Dendritic cell treated with granulocyte-macrophage colony-stimulating factor and Interleukin-4, amounts not matched to agents 40 ng/mL and 50 ng/mL, for 4 days (primary cell): ENCODE measurements around the gene ANO4.

Experiments
- H3K27ac Mint-ChIP-seq: one replicate; pipeline ENCODE4 v1.8.0; 2022; ENCODE audit warnings: mild to moderate bottlenecking, mixed read lengths
- H3K27me3 Mint-ChIP-seq: one replicate; pipeline ENCODE4 v1.8.0; 2022; ENCODE audit warnings: mild to moderate bottlenecking, mixed read lengths
- H3K36me3 Mint-ChIP-seq: one replicate; pipeline ENCODE4 v1.8.0; 2022; ENCODE audit warnings: low read depth, mixed read lengths
- H3K4me1 Mint-ChIP-seq: one replicate; pipeline ENCODE4 v1.8.0; 2022; ENCODE audit warnings: low read depth, mixed read lengths
- H3K4me3 Mint-ChIP-seq: one replicate; pipeline ENCODE4 v1.8.0; 2022; ENCODE audit warnings: mild to moderate bottlenecking, moderate library complexity, mixed read lengths
- H3K9me3 Mint-ChIP-seq: one replicate; pipeline ENCODE4 v1.8.0; 2022; ENCODE audit warnings: mixed read lengths
- intact Hi-C: fragments of 100-400 bp; cut with micrococcal nuclease; formaldehyde crosslinking; loops from one replicate; pipeline ENCODE4 v1.15.0; 2022

The ANO4 gene

GRCh38 chr12:100954118-100954517 is 159.5 kb downstream of the ANO4 start:
- no peaks in the 10 kb centered on the region for H3K4me1 Mint-ChIP-seq
- no peaks in the 10 kb centered on the region for H3K36me3 Mint-ChIP-seq
- intact Hi-C loops: no loop called here
- no peak overlapping the region for H3K4me3 Mint-ChIP-seq
- no peaks in the 10 kb centered on the region for H3K9me3 Mint-ChIP-seq
- no peaks in the 10 kb centered on the region for H3K27me3 Mint-ChIP-seq
- H3K27ac Mint-ChIP-seq: no peak overlapping the region

DNA sequence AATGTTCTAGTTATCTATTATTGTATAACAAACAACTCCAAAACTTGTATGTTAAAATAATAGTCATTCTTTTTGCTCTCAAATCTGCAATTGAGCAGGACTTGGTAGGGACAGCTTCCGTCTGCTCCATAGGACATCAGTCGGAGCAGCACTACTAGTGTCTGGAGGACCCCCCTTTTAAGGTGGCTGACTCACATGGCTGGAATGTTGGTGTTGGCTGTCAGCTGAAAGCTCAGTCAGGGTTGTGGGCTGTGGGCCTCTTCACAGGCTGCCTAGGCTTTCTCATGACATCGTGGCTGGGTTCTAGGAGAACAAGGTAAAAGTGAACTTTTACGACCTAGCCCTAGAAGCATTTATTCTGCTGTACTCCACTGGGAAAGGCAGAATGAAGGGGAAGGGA is 160.6 kb downstream of the ANO4 start:
- H3K27ac Mint-ChIP-seq: no peak overlapping the region
- intact Hi-C loops: no loop called here
- H3K4me3 Mint-ChIP-seq: no peak overlapping the region
- H3K27me3 Mint-ChIP-seq: no peaks in the 10 kb centered on the region
- H3K36me3 Mint-ChIP-seq: no peaks in the 10 kb centered on the region
- no peaks in the 10 kb centered on the region for H3K9me3 Mint-ChIP-seq
- no peaks in the 10 kb centered on the region for H3K4me1 Mint-ChIP-seq

GRCh38 chr12:100956311-100956852 is 161.8 kb downstream of the ANO4 start:
- Mint-ChIP-seq H3K27ac (no peak overlapping the region), H3K4me3 (no peak overlapping the region), H3K9me3 (no peaks in the 10 kb centered on the region), H3K27me3 (no peaks in the 10 kb centered on the region), H3K4me1 (no peaks in the 10 kb centered on the region), H3K36me3 (no peaks in the 10 kb centered on the region)
- intact Hi-C loops: no loop called here

DNA sequence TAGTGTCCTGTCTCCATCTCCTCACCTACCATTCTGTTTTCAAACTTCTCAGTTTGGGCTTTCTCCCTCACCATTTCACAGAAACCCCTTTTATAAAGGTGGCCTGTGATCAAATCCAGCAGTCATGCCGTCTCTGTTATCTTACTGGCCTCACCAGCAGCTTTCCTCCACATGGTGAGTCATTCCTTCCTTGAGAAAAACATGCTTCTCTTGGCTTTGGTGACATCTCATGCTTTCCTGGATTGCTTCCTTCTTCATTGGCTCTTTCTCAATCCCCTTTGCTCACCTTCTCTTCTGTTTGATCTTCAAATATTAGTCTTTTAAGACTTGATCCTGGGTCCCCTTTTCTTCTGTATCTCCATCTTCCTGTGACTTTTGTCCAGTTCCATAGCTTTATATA is 164.9 kb downstream of the ANO4 start:
- no peaks in the 10 kb centered on the region for H3K9me3 Mint-ChIP-seq
- H3K4me3 Mint-ChIP-seq: no peak overlapping the region
- H3K36me3 Mint-ChIP-seq: no peaks in the 10 kb centered on the region
- H3K4me1 Mint-ChIP-seq: no peaks in the 10 kb centered on the region
- intact Hi-C loops: no loop called here
- H3K27ac Mint-ChIP-seq: no peak overlapping the region
- H3K27me3 Mint-ChIP-seq: no peaks in the 10 kb centered on the region

DNA sequence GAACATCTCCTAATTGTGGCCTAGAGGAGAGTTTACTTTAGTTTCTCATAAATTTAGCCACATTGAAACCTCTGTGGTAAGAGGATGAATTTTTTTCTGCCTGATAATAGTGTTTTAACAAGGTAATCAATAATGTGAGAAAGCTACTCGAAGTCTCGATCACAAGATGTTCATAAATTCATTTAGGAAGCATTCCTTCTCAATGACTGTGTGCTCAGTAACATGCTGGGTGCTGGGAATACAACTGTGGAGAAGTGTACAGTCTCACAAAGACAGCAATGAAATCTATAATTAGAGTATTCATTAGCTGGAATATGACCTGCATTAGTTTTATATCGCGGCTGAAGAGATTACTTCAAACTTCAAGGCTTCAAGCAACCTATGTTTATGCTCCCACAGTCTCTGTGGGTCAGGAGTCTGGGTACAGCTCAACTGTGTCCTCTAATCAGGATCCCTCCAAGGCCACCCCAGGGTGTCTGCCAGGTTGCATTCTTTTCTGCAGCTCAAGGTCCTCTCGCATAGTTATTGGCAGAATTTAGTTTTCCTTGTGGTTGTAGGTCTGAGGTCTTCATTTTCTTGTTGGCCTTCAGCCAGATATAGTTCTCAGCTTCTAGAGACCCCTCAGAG is 167.6 kb downstream of the ANO4 start:
- no peak overlapping the region for H3K4me3 Mint-ChIP-seq

DNA sequence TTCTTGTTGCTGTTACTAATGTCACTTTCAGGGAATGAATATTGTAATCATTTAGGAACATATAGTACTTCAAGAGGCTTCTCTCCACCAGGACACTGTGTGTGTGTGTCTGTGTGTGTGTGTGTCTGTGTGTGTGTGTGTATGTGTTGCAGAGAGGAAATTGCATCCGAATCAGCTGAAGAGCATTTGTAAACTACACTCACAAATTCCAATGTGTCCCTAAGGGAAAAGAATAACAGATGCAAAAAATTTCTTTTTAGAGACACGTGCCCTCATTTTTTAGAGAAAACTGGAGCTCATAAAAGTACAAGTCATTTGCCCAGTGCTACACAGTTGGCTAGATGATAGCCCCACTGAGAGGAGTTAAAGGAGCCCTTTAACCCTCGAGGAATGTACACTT is 168.8 kb downstream of the ANO4 start:
- no peak overlapping the region for H3K27ac Mint-ChIP-seq
- no peak overlapping the region for H3K4me3 Mint-ChIP-seq
- no peaks in the 10 kb centered on the region for H3K27me3 Mint-ChIP-seq
- H3K9me3 Mint-ChIP-seq: no peaks in the 10 kb centered on the region
- H3K36me3 Mint-ChIP-seq: no peaks in the 10 kb centered on the region
- intact Hi-C loops: no loop called here
- H3K4me1 Mint-ChIP-seq: no peaks in the 10 kb centered on the region

More for the DNA sequence above, 167.6 kb downstream of the ANO4 start:
- H3K9me3 Mint-ChIP-seq: no peaks in the 10 kb centered on the region
- no peaks in the 10 kb centered on the region for H3K36me3 Mint-ChIP-seq
- no peak overlapping the region for H3K27ac Mint-ChIP-seq
- intact Hi-C loops: no loop called here
- no peaks in the 10 kb centered on the region for H3K27me3 Mint-ChIP-seq
- no peaks in the 10 kb centered on the region for H3K4me1 Mint-ChIP-seq

GRCh38 chr12:100964028-100964427 is 169.5 kb downstream of the ANO4 start:
- H3K27me3 Mint-ChIP-seq: no peaks in the 10 kb centered on the region
- H3K36me3 Mint-ChIP-seq: no peaks in the 10 kb centered on the region

GRCh38 chr12:100967189-100967588 is 172.6 kb downstream of the ANO4 start:
- H3K27ac Mint-ChIP-seq: no peak overlapping the region
- H3K9me3 Mint-ChIP-seq: no peaks in the 10 kb centered on the region
- no peaks in the 10 kb centered on the region for H3K27me3 Mint-ChIP-seq
- intact Hi-C loops: no loop called here
- no peak overlapping the region for H3K4me3 Mint-ChIP-seq
- H3K36me3 Mint-ChIP-seq: no peaks in the 10 kb centered on the region
- H3K4me1 Mint-ChIP-seq: no peaks in the 10 kb centered on the region

More at GRCh38 chr12:100964028-100964427, 169.5 kb downstream of the ANO4 start:
- H3K27ac Mint-ChIP-seq: no peak overlapping the region
- H3K4me3 Mint-ChIP-seq: no peak overlapping the region
- no peaks in the 10 kb centered on the region for H3K9me3 Mint-ChIP-seq
- H3K4me1 Mint-ChIP-seq: no peaks in the 10 kb centered on the region
- intact Hi-C loops: no loop called here

DNA sequence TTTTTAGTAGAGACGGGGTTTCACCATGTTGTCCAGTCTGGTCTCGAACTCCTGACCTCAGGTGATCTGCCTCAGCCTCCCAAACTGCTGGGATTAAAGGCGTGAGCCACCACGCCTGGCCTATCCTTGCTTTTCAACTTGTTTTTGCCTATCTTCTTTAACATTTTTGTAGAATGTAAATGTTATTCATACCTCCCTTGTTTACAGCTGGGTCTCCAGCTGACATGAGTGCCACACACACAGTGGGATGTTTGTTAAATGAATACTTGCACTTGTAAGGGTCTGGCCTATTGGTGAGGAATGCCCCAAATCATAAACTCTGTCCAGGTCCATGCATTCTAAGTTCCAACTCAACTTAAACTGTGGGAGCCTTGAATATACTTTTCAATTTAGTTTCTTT is 176.3 kb downstream of the ANO4 start:
- Mint-ChIP-seq H3K27ac (no peak overlapping the region), H3K4me3 (no peak overlapping the region), H3K36me3 (no peaks in the 10 kb centered on the region), H3K27me3 (no peaks in the 10 kb centered on the region), H3K4me1 (no peaks in the 10 kb centered on the region), H3K9me3 (no peaks in the 10 kb centered on the region)
- intact Hi-C loops: no loop called here

DNA sequence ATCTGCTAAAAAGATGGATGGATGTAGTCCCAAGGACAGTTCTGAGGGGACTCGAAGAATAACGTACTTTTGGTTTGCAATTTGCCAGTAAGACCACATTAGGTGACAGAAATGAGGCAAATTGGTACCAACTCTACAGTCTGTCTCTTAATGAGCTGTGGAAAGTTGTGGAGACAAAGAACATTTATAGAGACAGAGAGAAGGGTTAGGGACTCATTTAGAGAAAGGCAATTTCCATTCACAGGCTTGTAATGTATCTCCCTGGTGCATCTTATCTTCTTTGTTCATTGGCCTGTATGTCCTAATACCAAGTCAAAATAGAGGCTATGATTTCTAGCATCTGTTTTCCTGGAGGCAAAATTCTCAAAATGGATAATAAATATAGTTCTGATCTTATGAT is 177.5 kb downstream of the ANO4 start:
- Mint-ChIP-seq H3K9me3 (no peaks in the 10 kb centered on the region), H3K27me3 (no peaks in the 10 kb centered on the region), H3K27ac (no peak overlapping the region), H3K4me1 (no peaks in the 10 kb centered on the region), H3K4me3 (no peak overlapping the region), H3K36me3 (no peaks in the 10 kb centered on the region)
- intact Hi-C loops: no loop called here

DNA sequence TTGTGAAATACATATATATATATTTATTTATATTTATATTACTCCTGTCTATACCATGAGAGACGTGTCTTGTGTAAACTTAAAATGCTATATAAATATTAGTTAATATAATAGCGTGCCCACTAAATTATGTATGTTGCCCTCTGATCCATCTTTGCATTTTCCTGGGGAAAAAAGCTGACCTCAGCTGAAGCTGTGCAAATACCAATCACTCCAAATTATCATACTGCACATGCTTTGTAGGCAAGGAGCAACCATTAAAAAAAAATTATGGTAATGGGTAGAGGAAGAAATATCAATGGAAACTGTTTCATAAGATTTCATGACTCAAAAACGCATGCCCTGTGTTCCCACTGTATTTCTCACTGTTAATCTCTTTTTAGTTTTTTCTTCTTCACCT is 179.8 kb downstream of the ANO4 start:
- Mint-ChIP-seq H3K9me3 (no peaks in the 10 kb centered on the region), H3K27me3 (no peaks in the 10 kb centered on the region), H3K27ac (no peak overlapping the region), H3K36me3 (no peaks in the 10 kb centered on the region), H3K4me3 (no peak overlapping the region), H3K4me1 (no peaks in the 10 kb centered on the region)
- intact Hi-C loops: no loop called here

GRCh38 chr12:100974747-100975146 is 180.2 kb downstream of the ANO4 start:
- no peaks in the 10 kb centered on the region for H3K9me3 Mint-ChIP-seq
- no peaks in the 10 kb centered on the region for H3K27me3 Mint-ChIP-seq
- no peaks in the 10 kb centered on the region for H3K4me1 Mint-ChIP-seq
- intact Hi-C loops: no loop called here
- no peak overlapping the region for H3K4me3 Mint-ChIP-seq
- H3K36me3 Mint-ChIP-seq: no peaks in the 10 kb centered on the region
- H3K27ac Mint-ChIP-seq: no peak overlapping the region

- no peaks in the 10 kb centered on the region for H3K27me3 Mint-ChIP-seq
- no peaks in the 10 kb centered on the region for H3K36me3 Mint-ChIP-seq
- no peak overlapping the region for H3K4me3 Mint-ChIP-seq
- intact Hi-C loops: no loop called here
- H3K27ac Mint-ChIP-seq: no peak overlapping the region
- no peaks in the 10 kb centered on the region for H3K4me1 Mint-ChIP-seq
- H3K9me3 Mint-ChIP-seq: no peaks in the 10 kb centered on the region
Measured at GRCh38 chr12:100976735-100977134, 182.2 kb downstream of the ANO4 start.

DNA sequence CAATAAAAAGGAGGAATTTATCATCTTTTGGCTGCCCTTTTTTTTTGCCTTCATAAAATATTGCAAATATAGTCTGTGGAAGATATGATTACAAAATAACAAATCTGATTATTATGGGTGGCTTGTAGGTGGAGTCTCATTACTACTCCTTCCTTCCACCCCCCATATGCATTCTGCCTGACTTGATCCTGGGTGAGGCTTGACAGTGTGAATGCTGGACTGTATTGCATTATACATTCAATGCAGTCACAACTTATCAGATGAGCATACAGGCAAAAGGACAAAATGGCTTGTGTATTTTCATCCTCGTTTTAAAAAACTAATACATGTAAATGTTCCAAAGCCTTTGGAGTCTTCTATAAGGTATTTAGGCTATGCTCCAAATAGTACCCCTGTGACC is 186.3 kb downstream of the ANO4 start:
- intact Hi-C loops: no loop called here
- Mint-ChIP-seq H3K27me3 (peaks cover 3% of the 10 kb centered on the region), H3K4me3 (no peak overlapping the region), H3K9me3 (no peaks in the 10 kb centered on the region), H3K36me3 (no peaks in the 10 kb centered on the region), H3K27ac (no peak overlapping the region), H3K4me1 (no peaks in the 10 kb centered on the region)

DNA sequence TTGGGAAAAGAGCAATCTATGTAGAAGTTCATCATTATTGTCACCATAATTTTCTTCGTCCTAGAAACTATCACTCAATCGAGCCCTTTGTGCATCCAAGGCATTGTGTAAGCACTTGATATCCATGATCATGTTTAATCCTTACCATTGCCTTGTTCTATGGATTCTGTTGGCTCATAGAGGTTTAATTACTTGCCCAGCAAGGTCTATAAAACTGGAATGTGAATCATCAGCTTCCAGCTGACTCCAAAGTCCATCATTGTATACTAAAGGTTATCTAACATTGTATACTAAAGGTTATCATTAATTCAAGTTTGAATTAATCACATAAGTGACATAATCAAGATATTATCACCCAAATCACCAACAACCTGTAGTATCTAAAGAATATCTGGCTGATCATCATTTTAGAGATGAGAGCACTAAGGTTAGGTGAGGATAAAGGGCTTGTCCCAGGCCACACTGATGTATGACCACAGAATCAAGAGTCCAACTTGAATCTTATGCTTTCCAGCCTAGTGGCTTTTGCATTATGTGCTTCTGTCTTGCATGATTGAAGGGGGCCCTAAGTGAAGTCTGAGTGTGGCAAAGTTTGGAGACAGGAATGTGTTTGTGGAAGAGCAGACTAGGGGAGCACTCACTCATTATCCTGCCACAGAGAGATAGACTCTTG is 188.1 kb downstream of the ANO4 start:
- Mint-ChIP-seq H3K27ac (no peak overlapping the region), H3K9me3 (no peaks in the 10 kb centered on the region)
- intact Hi-C loops: no loop called here

More for the DNA sequence above, 188.1 kb downstream of the ANO4 start:
- Mint-ChIP-seq H3K4me3 (no peak overlapping the region), H3K36me3 (no peaks in the 10 kb centered on the region), H3K4me1 (no peaks in the 10 kb centered on the region), H3K27me3 (peaks cover 3% of the 10 kb centered on the region)
